Measurements from ENCODE around the gene CDC27. TPM values are rescaled to one million over a fixed set of nuclear protein-coding genes. Genes with fewer than 3 reads are reported as not detected.

The CDC27 gene
- total RNA-seq, 4 donors from 2014 or later, result 48.2 to 51.1 (median 49.1) TPM

GRCh38 chr17:47197821-47198220 lies 8.7 kb upstream of the CDC27 start:
- H3K27ac ChIP-seq (replicated peaks in 1 of 4), result no peak overlapping the region
- no peak for DNase-seq (ENCODE audit: extremely low spot score)
- intact Hi-C loops (cut with DNase I), result no loop called here
- H3K9me3 ChIP-seq, result no peaks in the 10 kb centered on the region
- TF ChIP-seq CTCF (IDR thresholded peaks at IDR 0.05) (no peak), POLR2AphosphoS5 (IDR thresholded peaks at IDR 0.05) (no peak), EP300 (IDR thresholded peaks at IDR 0.05) (no peak), POLR2A (IDR thresholded peaks at IDR 0.05; ENCODE audit: low read depth) (no peak)
- no peaks in the 10 kb centered on the region for H3K4me1 ChIP-seq
- no peaks in the 10 kb centered on the region for H3K36me3 ChIP-seq
- H3K27me3 ChIP-seq, result no peaks in the 10 kb centered on the region
- no peak overlapping the region for H3K4me3 ChIP-seq

- no peaks in the 10 kb centered on the region for H3K36me3 ChIP-seq
- no peaks in the 10 kb centered on the region for H3K27me3 ChIP-seq
- no peak overlapping the region for H3K4me3 ChIP-seq
- WGBS, result 98% methylated on average over 4 of the region's 4 CpGs
- peaks cover 0 to 6% (median 3%) of the 10 kb centered on the region in 4 donors for H3K4me1 ChIP-seq
- H3K9me3 ChIP-seq, result no peaks in the 10 kb centered on the region
- DNase-seq (ENCODE audit: extremely low spot score), result no peak
- intact Hi-C loops (cut with DNase I), result no loop called here
- H3K27ac ChIP-seq (replicated peaks in 1 of 4), result no peak overlapping the region
- TF ChIP-seq CTCF (IDR thresholded peaks at IDR 0.05), result no peak
- no peak for TF ChIP-seq POLR2A (IDR thresholded peaks at IDR 0.05; ENCODE audit: low read depth)
- TF ChIP-seq EP300 (IDR thresholded peaks at IDR 0.05), result no peak
- no peak for TF ChIP-seq POLR2AphosphoS5 (IDR thresholded peaks at IDR 0.05)
These were observed 4.9 kb upstream of the CDC27 start for GRCh38 chr17:47193931-47194511.

DNA sequence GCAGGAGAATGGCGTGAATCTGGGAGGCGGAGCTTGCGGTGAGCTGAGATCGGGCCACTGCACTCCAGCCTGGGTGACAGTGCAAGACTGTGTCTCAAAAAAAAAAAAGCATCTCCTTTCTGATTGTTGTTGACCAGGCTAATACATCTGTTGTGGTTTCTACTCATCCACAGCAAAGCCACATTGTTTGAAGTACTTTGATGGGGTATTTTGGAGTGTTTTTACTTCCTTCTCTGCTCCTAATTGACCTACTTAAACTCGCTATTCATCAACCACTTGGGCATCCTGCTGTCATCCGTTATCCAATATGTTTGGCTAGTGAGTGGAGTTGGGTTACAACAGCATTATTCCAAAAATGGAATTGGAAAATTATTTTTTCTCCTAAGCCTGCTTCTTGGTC lies 3.5 kb upstream of the CDC27 start:
- no peak overlapping the region for H3K27ac ChIP-seq (replicated peaks in 1 of 4)
- H3K4me1 ChIP-seq, result peaks cover 7 to 14% (median 10%) of the 10 kb centered on the region in 4 donors
- TF ChIP-seq CTCF (IDR thresholded peaks at IDR 0.05), result no peak
- no peak for TF ChIP-seq POLR2AphosphoS5 (IDR thresholded peaks at IDR 0.05)
- TF ChIP-seq EP300 (IDR thresholded peaks at IDR 0.05), result no peak
- no peak for TF ChIP-seq POLR2A (IDR thresholded peaks at IDR 0.05; ENCODE audit: low read depth)
- no peaks in the 10 kb centered on the region for H3K36me3 ChIP-seq
- no peaks in the 10 kb centered on the region for H3K27me3 ChIP-seq
- H3K9me3 ChIP-seq, result no peaks in the 10 kb centered on the region
- intact Hi-C loops (cut with DNase I), result no loop called here
- WGBS, result 77% methylated on average over 6 of the region's 6 CpGs
- DNase-seq (ENCODE audit: extremely low spot score), result no peak
- H3K4me3 ChIP-seq, result no peak overlapping the region

DNA sequence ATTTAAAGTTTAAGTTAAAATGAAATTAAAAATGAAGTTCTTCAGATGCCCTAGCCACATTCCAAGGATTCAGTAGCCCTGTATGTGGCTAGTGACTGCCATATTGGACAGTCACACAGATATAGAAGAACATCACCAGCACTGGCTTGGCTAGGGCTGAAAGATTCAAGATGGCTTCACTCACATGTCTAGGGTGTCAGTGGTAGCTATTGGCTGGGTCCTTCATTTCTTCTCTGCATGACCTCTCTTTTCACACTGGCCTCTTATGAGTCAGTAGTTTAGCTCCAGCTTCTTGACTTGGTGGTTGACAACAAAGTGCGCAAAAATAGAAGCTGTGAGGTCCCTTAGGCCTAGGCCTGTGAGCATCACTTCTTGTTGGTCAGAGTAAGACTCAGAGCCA lies 1.7 kb upstream of the CDC27 start:
- WGBS, result 95% methylated on average over 1 of the region's 1 CpG
- no peak for DNase-seq (ENCODE audit: extremely low spot score)
- Histone ChIP-seq H3K36me3 (no peaks in the 10 kb centered on the region), H3K27me3 (no peaks in the 10 kb centered on the region), H3K4me1 (peaks cover 18 to 32% (median 28%) of the 10 kb centered on the region in 4 donors), H3K4me3 (no peak overlapping the region), H3K27ac (replicated peaks in 1 of 4) (no peak overlapping the region), H3K9me3 (no peaks in the 10 kb centered on the region)
- TF ChIP-seq EP300 (IDR thresholded peaks at IDR 0.05) (no peak), POLR2AphosphoS5 (IDR thresholded peaks at IDR 0.05) (no peak), POLR2A (IDR thresholded peaks at IDR 0.05; ENCODE audit: low read depth) (no peak), CTCF (IDR thresholded peaks at IDR 0.05) (no peak)
- intact Hi-C loops (cut with DNase I), result no loop called here

GRCh38 chr17:47190243-47190642 lies 1.1 kb upstream of the CDC27 start:
- peak overlapping the region in 1 of 4 donors; percentile 98 for H3K27ac ChIP-seq (replicated peaks in 1 of 4)
- DNase-seq (ENCODE audit: extremely low spot score), result no peak
- H3K4me1 ChIP-seq, result peaks cover 19 to 36% (median 33%) of the 10 kb centered on the region in 4 donors
- TF ChIP-seq CTCF (IDR thresholded peaks at IDR 0.05), result no peak
- no peak for TF ChIP-seq POLR2A (IDR thresholded peaks at IDR 0.05; ENCODE audit: low read depth)
- TF ChIP-seq EP300 (IDR thresholded peaks at IDR 0.05), result no peak
- no peak for TF ChIP-seq POLR2AphosphoS5 (IDR thresholded peaks at IDR 0.05)
- H3K27me3 ChIP-seq, result no peaks in the 10 kb centered on the region
- no peak overlapping the region for H3K4me3 ChIP-seq
- intact Hi-C loops (cut with DNase I), result no loop called here
- no peaks in the 10 kb centered on the region for H3K9me3 ChIP-seq
- 97% methylated on average over 4 of the region's 4 CpGs for WGBS
- H3K36me3 ChIP-seq, result no peaks in the 10 kb centered on the region
